ENCODE results near the gene FSTL3.

GRCh38 chr19:710767-711166 is 34.6 kb downstream of the FSTL3 start:
- TF ChIP-seq CTCF (IDR thresholded peaks at IDR 0.05): no peak
- no peak for TF ChIP-seq POLR2A (IDR thresholded peaks at IDR 0.05)
